SK-N-SH (cell line): Measurements from ENCODE around the gene NUDT22. TPM values are rescaled to one million over a fixed set of nuclear protein-coding genes. Genes with fewer than 3 reads are reported as not detected.

ENCODE experiments used
- CTCF ChIA-PET: fragments of 300-600, 350-600 bp; formaldehyde crosslinking; extraction: SDS; loops from one replicate; lab custom pipeline; 2021; lab: Yijun Ruan, JAX
- POLR2A ChIA-PET: fragments of 350-600 bp; sonication (Branson Sonifier 250); formaldehyde crosslinking; extraction: SDS; loops from one replicate; lab custom pipeline; 2020; ENCODE audit warnings: antibody characterized with exemption, inconsistent platforms; lab: Yijun Ruan, JAX
- DNase-seq: peaks from one replicate; pipeline ENCODE4 v3.0.0; 2012
- H2AFZ ChIP-seq: fragments of 200-600 bp; sonication (generic); 2 replicates; pipeline ENCODE4 v1.8.1; 2016; ENCODE audit warnings: antibody characterized with exemption, mild to moderate bottlenecking, low read depth
- H3F3A ChIP-seq: fragments of 200-600 bp; sonication (generic); replicated peaks from 2 replicates; pipeline ENCODE3; 2016; ENCODE audit warnings: antibody characterized with exemption, mild to moderate bottlenecking; ENCODE audit not compliant: insufficient read depth
- H3K27ac ChIP-seq, 2 experiments: fragments of 200-500 bp in 1 of 2; fragments of 200-600 bp in 1 of 2; sonication (Bioruptor generic) in 1 of 2; sonication (generic), shearing (Covaris generic) in 1 of 2; 2 replicates each; pipeline versions ENCODE4 v1.5.1 to v1.6.1; 2014 to 2016; ENCODE audit warnings: low read depth in 2 of 2, inconsistent platforms in 1 of 2, low read length in 1 of 2, mild to moderate bottlenecking in 1 of 2, mixed read lengths in 1 of 2
- H3K27me3 ChIP-seq: fragments of 200-600 bp; sonication (generic), shearing (Covaris generic); 2 replicates; pipeline ENCODE4 v1.6.1; 2016; ENCODE audit warnings: mixed run types; ENCODE audit not compliant: insufficient read depth
- H3K36me3 ChIP-seq, 2 experiments: fragments of 200-500 bp in 1 of 2; fragments of 200-600 bp in 1 of 2; sonication (Bioruptor generic) in 1 of 2; sonication (generic) in 1 of 2; replicated peaks in 1 of 2; 2 replicates each; pipeline versions ENCODE3 to v1.5.1; 2014 to 2016; ENCODE audit warnings: low read length in 1 of 2, mild to moderate bottlenecking in 1 of 2; ENCODE audit not compliant: insufficient read depth in 2 of 2, control insufficient read depth in 1 of 2
- H3K4me1 ChIP-seq, 2 experiments: fragments of 200-500 bp in 1 of 2; fragments of 200-600 bp in 1 of 2; sonication (Bioruptor generic) in 1 of 2; sonication (generic), shearing (Covaris generic) in 1 of 2; 2 replicates each; pipeline versions ENCODE4 v1.5.1 to v1.6.1; 2014 to 2016; ENCODE audit warnings: low read depth in 1 of 2, low read length in 1 of 2, mixed run types in 1 of 2; ENCODE audit not compliant: insufficient read depth in 2 of 2, control insufficient read depth in 1 of 2
- H3K4me2 ChIP-seq: fragments of 200-600 bp; sonication (generic), shearing (Covaris generic); 2 replicates; pipeline ENCODE4 v1.6.1; 2017; ENCODE audit warnings: mixed run types
- H3K4me3 ChIP-seq, 2 experiments: fragments of 200-500 bp in 1 of 2; fragments of 200-600 bp in 1 of 2; sonication (Bioruptor generic) in 1 of 2; sonication (generic), shearing (Covaris generic) in 1 of 2; 2 replicates each; pipeline versions ENCODE4 v1.5.1 to v1.8.1; 2014 to 2016; ENCODE audit warnings: low read depth in 2 of 2, inconsistent platforms in 1 of 2, low read length in 1 of 2, mild to moderate bottlenecking in 1 of 2, mixed read lengths in 1 of 2, moderate library complexity in 1 of 2
- H3K79me2 ChIP-seq: fragments of 200-600 bp; sonication (generic); 2 replicates; pipeline ENCODE4 v1.8.1; 2017; ENCODE audit warnings: mild to moderate bottlenecking; ENCODE audit not compliant: insufficient read depth
- H3K9ac ChIP-seq: fragments of 200-600 bp; sonication (generic); 2 replicates; pipeline ENCODE4 v1.6.1; 2017; ENCODE audit warnings: mixed run types
- H3K9me2 ChIP-seq: fragments of 200-600 bp; sonication (generic); 2 replicates; pipeline ENCODE4 v1.6.1; 2017; ENCODE audit warnings: mixed run types
- H3K9me3 ChIP-seq: fragments of 200-600 bp; sonication (generic); 2 replicates; pipeline ENCODE4 v1.6.1; 2017; ENCODE audit warnings: mixed run types, mild to moderate bottlenecking, moderate library complexity
- H4K20me1 ChIP-seq: fragments of 200-600 bp; sonication (generic); 2 replicates; pipeline ENCODE4 v1.6.1; 2017; ENCODE audit warnings: mild to moderate bottlenecking, mixed run types; ENCODE audit not compliant: insufficient read depth
- ELF1 ChIP-seq: IDR thresholded peaks from 2 replicates; pipeline ENCODE4 v1.4.0; 2012
- IRF3 ChIP-seq: fragments of 150-350 bp; IDR thresholded peaks from 2 replicates; pipeline ENCODE4 v1.6.1; 2016; ENCODE audit warnings: mild to moderate bottlenecking, low read depth, low read length
- MEF2A ChIP-seq: IDR thresholded peaks from 2 replicates; pipeline ENCODE4 v1.4.0; 2012; ENCODE audit warnings: low read depth, borderline replicate concordance
- MXI1 ChIP-seq: IDR thresholded peaks from 2 replicates; pipeline ENCODE4 v1.6.1; 2012; ENCODE audit warnings: mild to moderate bottlenecking, low read depth, low read length, improper control_type of control experiment
- NRF1 ChIP-seq: IDR thresholded peaks from 2 replicates; pipeline ENCODE4 v1.6.1; 2012; ENCODE audit warnings: low read depth, mild to moderate bottlenecking, low read length
- RCOR1 ChIP-seq: fragments of 150-350 bp; IDR thresholded peaks from 2 replicates; pipeline ENCODE4 v1.6.1; 2017; ENCODE audit warnings: antibody characterized with exemption, low read length
- SIN3A ChIP-seq: IDR thresholded peaks from 2 replicates; pipeline ENCODE4 v1.6.1; 2012; ENCODE audit warnings: low read depth, mild to moderate bottlenecking, low read length, moderate library complexity, borderline replicate concordance
- SMC3 ChIP-seq: IDR thresholded peaks from 2 replicates; pipeline ENCODE4 v1.6.1; 2012; ENCODE audit warnings: low read depth, low read length, improper control_type of control experiment
- TAF1 ChIP-seq: IDR thresholded peaks from 2 replicates; pipeline ENCODE4 v1.6.1; 2012; ENCODE audit warnings: low read depth, mild to moderate bottlenecking, low read length, moderate library complexity, borderline replicate concordance
- TEAD4 ChIP-seq: IDR thresholded peaks from 2 replicates; pipeline ENCODE4 v1.4.0; 2012; ENCODE audit warnings: mild to moderate bottlenecking, borderline replicate concordance; ENCODE audit not compliant: insufficient read depth
- YY1 ChIP-seq: IDR thresholded peaks from 2 replicates; pipeline ENCODE4 v1.4.0; 2012; ENCODE audit warnings: low read depth, mild to moderate bottlenecking
- WGBS: methylation state at CpG from one replicate; pipeline ENCODE4 v1.1.6; 2017; ENCODE audit warnings: low lambda C conversion rate; 5-methylcytosine and 5-hydroxymethylcytosine counted together
- polyA plus RNA-seq, 3 experiments: library from polyadenylated mRNA; depleted of rRNA; stranded (reverse); fragments of >200 nt; gene quantifications; 2 replicates each; pipeline ENCODE4 v1.2.3, GENCODE V29; 2012
- TF ChIP-seq, protein P1 (sequence below): IDR thresholded peaks from 2 replicates; pipeline ENCODE4 v1.4.0; 2012; ENCODE audit warnings: low read depth
- TF ChIP-seq, protein P2 (sequence below): fragments of 200-600 bp; sonication (generic); IDR thresholded peaks from 2 replicates; pipeline ENCODE4 v1.6.1; 2017; ENCODE audit warnings: antibody characterized with exemption, mild to moderate bottlenecking, moderate library complexity

The NUDT22 gene
- polyA plus RNA-seq, 1 of the 3 experiments (the other 2 are of a cell fraction), result 72.7 TPM

GRCh38 chr11:64247729-64248531 is 21.9 kb downstream of the NUDT22 start:
- H3F3A ChIP-seq, result peaks cover 11% of the 10 kb centered on the region
- H3K79me2 ChIP-seq, result peaks cover 49% of the 10 kb centered on the region
- TF ChIP-seq NRF1 (no peak), IRF3 (no peak)
- TF ChIP-seq, protein P1, sequence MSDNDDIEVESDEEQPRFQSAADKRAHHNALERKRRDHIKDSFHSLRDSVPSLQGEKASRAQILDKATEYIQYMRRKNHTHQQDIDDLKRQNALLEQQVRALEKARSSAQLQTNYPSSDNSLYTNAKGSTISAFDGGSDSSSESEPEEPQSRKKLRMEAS, result no peak
- ChIA-PET POLR2A (interaction anchor here (0.6 to 12.4 kb wide), 3 partner anchors 16 to 125 kb away, joined by 7 to 112 read pairs (median 41); no protein-coding TSS in a partner anchor), CTCF (interaction anchor here (0.7 to 4.6 kb wide), 7 partner anchors 15 to 54 kb away, joined by 3 to 89 read pairs (median 6); no protein-coding TSS in a partner anchor)
- H3K27me3 ChIP-seq, result no peaks in the 10 kb centered on the region
- no peak overlapping the region for H2AFZ ChIP-seq
- no peaks in the 10 kb centered on the region for H3K9me2 ChIP-seq
- H3K4me2 ChIP-seq, result peak overlapping the region; percentile 100; the same call in 1 of the 2 replicates
- H3K9me3 ChIP-seq, result no peaks in the 10 kb centered on the region
- WGBS, result 58% methylated on average over 25 of the region's 31 CpGs
- peak overlapping the region; percentile 96 to 98; a peak in 3 of 4 replicates for H3K27ac ChIP-seq
- no peak for DNase-seq
- peaks cover 4% of the 10 kb centered on the region for H4K20me1 ChIP-seq
- peak overlapping the region; percentile 92 to 98; a peak in 3 of 4 replicates for H3K4me3 ChIP-seq
- peaks cover 10 to 14% of the 10 kb centered on the region in 2 experiments for H3K36me3 ChIP-seq
- H3K4me1 ChIP-seq, result peaks cover 12 to 49% of the 10 kb centered on the region in 2 experiments; a peak in 2 of 4 replicates
- H3K9ac ChIP-seq, result peak overlapping the region; percentile 91; the same call in 1 of the 2 replicates

- Histone ChIP-seq H3K79me2 (peaks cover 49% of the 10 kb centered on the region), H3K4me3 (no peak overlapping the region), H4K20me1 (peaks cover 10% of the 10 kb centered on the region), H3K9me3 (no peaks in the 10 kb centered on the region), H3K4me2 (no peak overlapping the region), H2AFZ (no peak overlapping the region), H3K9ac (no peak overlapping the region), H3K4me1 (peaks cover 15 to 49% of the 10 kb centered on the region in 2 experiments; a peak in 2 of 4 replicates), H3K27me3 (no peaks in the 10 kb centered on the region), H3K27ac (no peak overlapping the region; a peak in 1 of 4 replicates), H3K9me2 (no peaks in the 10 kb centered on the region), H3K36me3 (peaks cover 6 to 11% of the 10 kb centered on the region in 2 experiments), H3F3A (peaks cover 9% of the 10 kb centered on the region)
- WGBS, result 100% methylated on average over 1 of the region's 7 CpGs
- TF ChIP-seq RCOR1 (no peak), TAF1 (no peak), TEAD4 (no peak), MXI1 (no peak), SMC3 (no peak), YY1 (no peak), MEF2A (no peak), ELF1 (no peak), SIN3A (no peak)
- TF ChIP-seq, protein P2, sequence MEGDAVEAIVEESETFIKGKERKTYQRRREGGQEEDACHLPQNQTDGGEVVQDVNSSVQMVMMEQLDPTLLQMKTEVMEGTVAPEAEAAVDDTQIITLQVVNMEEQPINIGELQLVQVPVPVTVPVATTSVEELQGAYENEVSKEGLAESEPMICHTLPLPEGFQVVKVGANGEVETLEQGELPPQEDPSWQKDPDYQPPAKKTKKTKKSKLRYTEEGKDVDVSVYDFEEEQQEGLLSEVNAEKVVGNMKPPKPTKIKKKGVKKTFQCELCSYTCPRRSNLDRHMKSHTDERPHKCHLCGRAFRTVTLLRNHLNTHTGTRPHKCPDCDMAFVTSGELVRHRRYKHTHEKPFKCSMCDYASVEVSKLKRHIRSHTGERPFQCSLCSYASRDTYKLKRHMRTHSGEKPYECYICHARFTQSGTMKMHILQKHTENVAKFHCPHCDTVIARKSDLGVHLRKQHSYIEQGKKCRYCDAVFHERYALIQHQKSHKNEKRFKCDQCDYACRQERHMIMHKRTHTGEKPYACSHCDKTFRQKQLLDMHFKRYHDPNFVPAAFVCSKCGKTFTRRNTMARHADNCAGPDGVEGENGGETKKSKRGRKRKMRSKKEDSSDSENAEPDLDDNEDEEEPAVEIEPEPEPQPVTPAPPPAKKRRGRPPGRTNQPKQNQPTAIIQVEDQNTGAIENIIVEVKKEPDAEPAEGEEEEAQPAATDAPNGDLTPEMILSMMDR, result no peak
- POLR2A ChIA-PET, result interaction anchor here (12.4 kb wide), 1 partner anchor 21 kb away, joined by 112 read pairs; no protein-coding TSS in a partner anchor
- CTCF ChIA-PET, result interaction anchor here (0.7 to 4.6 kb wide), 3 partner anchors 21 to 53 kb away, joined by 3 to 89 read pairs (median 3); no protein-coding TSS in a partner anchor
- DNase-seq, result no peak
Observed at GRCh38 chr11:64248578-64248977, 22.5 kb downstream of the NUDT22 start.
